Peyer's patch (tissue), 4 donors: ENCODE data around the gene FLT1. TPM values are rescaled to one million over a fixed set of nuclear protein-coding genes. Genes with fewer than 3 reads are reported as not detected.

Experiments
- DNase-seq, 3 donors: peaks; one replicate each; pipeline ENCODE4 v3.0.0-alpha.2; 2017 to 2019
- H3K27ac ChIP-seq, 4 donors: fragments of 200-600 bp; sonication (generic); one replicate each; pipeline ENCODE4 v1.5.1; 2016 to 2019
- H3K27me3 ChIP-seq, 2 donors: fragments of 200-600 bp; sonication (generic); one replicate each; pipeline ENCODE4 v1.5.1; 2019
- H3K36me3 ChIP-seq, 3 donors: fragments of 200-600 bp; sonication (generic); one replicate each; pipeline ENCODE4 v1.5.1; 2016 to 2019
- H3K4me1 ChIP-seq, 4 donors: fragments of 200-600 bp; sonication (generic); one replicate each; pipeline ENCODE4 v1.5.1; 2016 to 2019
- H3K4me3 ChIP-seq, 4 donors: fragments of 200-600 bp; sonication (generic); 1 replicate in 3 of 4; 2 replicates in 1 of 4; pipeline ENCODE4 v1.5.1; 2016 to 2019; ENCODE audit warnings: mild to moderate bottlenecking in 1 of 4
- H3K9me3 ChIP-seq, 4 donors: fragments of 200-600 bp; sonication (generic); one replicate each; pipeline ENCODE4 v1.5.1; 2016 to 2019; ENCODE audit warnings: mild to moderate bottlenecking in 1 of 4
- POLR2A ChIP-seq, 2 donors: fragments of 450-650 bp; IDR thresholded peaks; one replicate each; pipeline ENCODE4 v1.5.1; 2017; ENCODE audit warnings: antibody characterized with exemption in 2 of 2, mild to moderate bottlenecking in 2 of 2, moderate library complexity in 2 of 2
- total RNA-seq, 4 donors: library from RNA; depleted of rRNA; stranded (reverse); fragments of >200 nt; gene quantifications; one replicate each; pipeline ENCODE4 v1.1.0, GENCODE V29; 2016
- TF ChIP-seq, protein P1 (sequence below), 6 experiments: fragments of 450-650 bp in 4 of 6; fragments of 200-600 bp in 2 of 6; sonication (generic) in 1 of 6; IDR thresholded peaks; one replicate each; pipeline ENCODE4 v1.5.1; 2017 to 2019; ENCODE audit warnings: antibody characterized with exemption in 6 of 6, mild to moderate bottlenecking in 3 of 6, moderate library complexity in 1 of 6

FLT1 gene
- total RNA-seq, 4 donors from 2014 or later = 3.0 to 14.0 (median 3.9) TPM

DNA sequence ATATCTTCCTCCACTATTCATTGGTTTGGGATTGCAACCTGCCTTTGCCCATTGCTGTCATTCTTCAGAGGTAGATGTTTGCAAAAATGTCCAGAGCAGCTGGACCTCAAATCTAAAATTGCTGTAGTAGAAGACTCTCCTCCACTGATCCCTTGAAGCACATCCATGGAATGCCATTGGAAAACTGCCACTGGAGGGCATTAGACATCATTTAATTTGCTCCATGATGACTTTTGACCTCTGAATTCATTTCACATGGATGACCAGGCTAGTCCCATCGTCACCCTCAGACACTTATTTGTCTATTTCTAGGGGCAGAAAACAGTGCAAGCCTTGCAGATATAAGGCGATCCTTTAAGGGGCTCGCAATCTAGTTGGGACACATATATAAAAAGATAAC is 33.9 kb upstream of the FLT1 start:
- no peak for TF ChIP-seq POLR2A (IDR thresholded peaks at IDR 0.05)
- TF ChIP-seq, protein P1, sequence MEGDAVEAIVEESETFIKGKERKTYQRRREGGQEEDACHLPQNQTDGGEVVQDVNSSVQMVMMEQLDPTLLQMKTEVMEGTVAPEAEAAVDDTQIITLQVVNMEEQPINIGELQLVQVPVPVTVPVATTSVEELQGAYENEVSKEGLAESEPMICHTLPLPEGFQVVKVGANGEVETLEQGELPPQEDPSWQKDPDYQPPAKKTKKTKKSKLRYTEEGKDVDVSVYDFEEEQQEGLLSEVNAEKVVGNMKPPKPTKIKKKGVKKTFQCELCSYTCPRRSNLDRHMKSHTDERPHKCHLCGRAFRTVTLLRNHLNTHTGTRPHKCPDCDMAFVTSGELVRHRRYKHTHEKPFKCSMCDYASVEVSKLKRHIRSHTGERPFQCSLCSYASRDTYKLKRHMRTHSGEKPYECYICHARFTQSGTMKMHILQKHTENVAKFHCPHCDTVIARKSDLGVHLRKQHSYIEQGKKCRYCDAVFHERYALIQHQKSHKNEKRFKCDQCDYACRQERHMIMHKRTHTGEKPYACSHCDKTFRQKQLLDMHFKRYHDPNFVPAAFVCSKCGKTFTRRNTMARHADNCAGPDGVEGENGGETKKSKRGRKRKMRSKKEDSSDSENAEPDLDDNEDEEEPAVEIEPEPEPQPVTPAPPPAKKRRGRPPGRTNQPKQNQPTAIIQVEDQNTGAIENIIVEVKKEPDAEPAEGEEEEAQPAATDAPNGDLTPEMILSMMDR (IDR thresholded peaks at IDR 0.05) = peak in 3 of 6 experiments; percentile 64 to 75 (median 66)
- peaks cover 0 to 7% of the 10 kb centered on the region in 2 donors for H3K27me3 ChIP-seq
- H3K4me3 ChIP-seq = no peak overlapping the region
- no peaks in the 10 kb centered on the region for H3K36me3 ChIP-seq
- peak in 1 of 3 donors; percentile 67 for DNase-seq
- H3K4me1 ChIP-seq = peaks cover 0 to 24% (median 9%) of the 10 kb centered on the region in 4 donors
- H3K9me3 ChIP-seq = peaks cover 0 to 3% (median 0%) of the 10 kb centered on the region in 4 donors
- H3K27ac ChIP-seq = no peak overlapping the region

DNA sequence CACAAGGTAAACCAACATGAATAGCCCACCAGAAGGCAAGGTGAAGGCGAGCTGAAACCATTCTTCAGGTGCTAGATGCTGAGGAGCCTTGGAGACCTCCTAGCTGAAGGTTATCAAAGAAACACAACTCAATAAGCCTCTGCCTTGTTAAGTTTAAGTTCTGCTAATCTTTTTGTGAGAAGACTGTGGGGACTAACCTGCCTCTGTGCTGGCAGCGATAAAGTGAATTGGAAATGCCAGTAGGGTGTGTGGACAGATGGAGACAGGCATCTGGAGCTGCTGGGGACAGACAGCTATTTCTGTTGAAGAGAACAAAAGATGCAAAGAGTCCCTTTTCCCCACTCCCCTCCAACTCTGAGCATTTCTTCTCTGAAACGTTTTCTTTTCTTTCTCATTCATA is 33.5 kb upstream of the FLT1 start:
- TF ChIP-seq, protein P1 (IDR thresholded peaks at IDR 0.05) = no peak
- TF ChIP-seq POLR2A (IDR thresholded peaks at IDR 0.05) = no peak
- H3K36me3 ChIP-seq = no peaks in the 10 kb centered on the region

DNA sequence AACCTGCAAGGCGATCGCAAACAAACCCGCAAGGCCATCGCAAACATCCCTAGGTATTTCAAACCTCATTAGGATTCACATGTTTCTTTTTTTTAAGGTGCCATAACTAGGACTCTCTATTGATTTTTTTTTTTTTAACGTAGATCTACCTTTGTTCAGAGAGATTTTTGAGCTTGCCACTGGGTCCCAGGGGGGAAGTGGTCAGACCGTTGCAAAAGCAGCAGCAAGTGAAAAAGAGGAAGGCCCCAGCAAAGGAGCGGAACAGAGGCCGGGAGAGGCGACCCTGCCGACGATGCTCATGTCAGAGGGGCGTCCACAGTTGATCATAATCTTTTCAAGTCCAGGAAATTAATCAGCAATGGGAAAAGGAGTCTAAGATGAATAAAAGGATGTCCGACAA is 32.7 kb upstream of the FLT1 start:
- Histone ChIP-seq H3K4me1 (peaks cover 0 to 22% (median 9%) of the 10 kb centered on the region in 4 donors), H3K4me3 (no peak overlapping the region), H3K9me3 (peaks cover 0 to 3% (median 0%) of the 10 kb centered on the region in 4 donors), H3K27me3 (peaks cover 0 to 4% of the 10 kb centered on the region in 2 donors), H3K36me3 (no peaks in the 10 kb centered on the region), H3K27ac (no peak overlapping the region)
- DNase-seq = peak in 2 of 3 donors; percentile 51 to 65
- TF ChIP-seq POLR2A (IDR thresholded peaks at IDR 0.05) = no peak
- TF ChIP-seq, protein P1 (IDR thresholded peaks at IDR 0.05) = no peak

More for the DNA sequence above, 33.5 kb upstream of the FLT1 start:
- no peak for DNase-seq
- Histone ChIP-seq H3K4me1 (peaks cover 0 to 24% (median 9%) of the 10 kb centered on the region in 4 donors), H3K9me3 (peaks cover 0 to 3% (median 0%) of the 10 kb centered on the region in 4 donors), H3K4me3 (no peak overlapping the region), H3K27me3 (peaks cover 0 to 7% of the 10 kb centered on the region in 2 donors), H3K27ac (no peak overlapping the region)

DNA sequence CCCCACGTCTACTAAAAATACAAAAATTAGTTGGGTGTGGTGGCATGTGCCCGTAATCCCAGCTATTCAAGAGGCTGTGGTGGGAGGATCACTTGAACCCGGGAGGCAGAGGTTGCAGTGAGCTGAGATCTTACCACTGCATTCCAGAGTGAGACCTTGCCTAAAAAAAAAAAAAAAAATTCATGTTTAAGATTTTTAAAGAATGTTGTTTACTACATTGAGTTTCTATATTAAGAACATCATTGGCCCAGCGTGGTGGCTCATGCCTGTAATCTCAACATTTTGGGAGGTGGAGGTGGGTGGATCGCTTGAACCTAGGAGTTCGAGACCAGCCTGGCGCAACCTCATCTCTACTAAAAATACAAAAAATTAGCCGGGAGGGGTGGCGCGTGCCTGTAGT is 31.9 kb upstream of the FLT1 start:
- DNase-seq = no peak
- H3K27me3 ChIP-seq = no peaks in the 10 kb centered on the region
- TF ChIP-seq POLR2A (IDR thresholded peaks at IDR 0.05) = no peak
- TF ChIP-seq, protein P1 (IDR thresholded peaks at IDR 0.05) = no peak
- peaks cover 0 to 14% (median 5%) of the 10 kb centered on the region in 4 donors for H3K4me1 ChIP-seq
- H3K27ac ChIP-seq = no peak overlapping the region
- H3K9me3 ChIP-seq = no peaks in the 10 kb centered on the region
- H3K36me3 ChIP-seq = no peaks in the 10 kb centered on the region
- no peak overlapping the region for H3K4me3 ChIP-seq

DNA sequence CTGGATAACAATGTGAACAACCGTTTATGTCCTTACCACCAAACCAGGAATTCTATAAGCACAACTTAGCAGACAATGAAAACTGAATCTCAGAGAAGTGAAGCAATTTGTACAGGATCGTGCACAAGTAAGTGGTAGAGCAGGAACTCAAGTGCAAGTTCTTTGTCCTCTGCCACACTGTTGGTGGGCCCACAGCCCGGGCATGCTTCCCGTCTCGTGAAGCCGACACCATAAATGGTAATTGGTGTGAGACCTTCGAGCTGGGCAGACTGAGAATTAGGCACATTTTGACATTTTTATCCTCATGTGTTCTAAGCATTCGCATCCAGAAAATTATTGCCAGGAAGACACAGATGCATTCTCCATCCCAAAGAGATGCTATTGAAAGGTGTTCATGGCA is 27.9 kb upstream of the FLT1 start:
- no peak overlapping the region for H3K27ac ChIP-seq
- no peaks in the 10 kb centered on the region for H3K4me1 ChIP-seq
- H3K36me3 ChIP-seq = no peaks in the 10 kb centered on the region
- no peaks in the 10 kb centered on the region for H3K27me3 ChIP-seq
- no peak overlapping the region for H3K4me3 ChIP-seq
- DNase-seq = no peak
- TF ChIP-seq POLR2A (IDR thresholded peaks at IDR 0.05) = no peak
- TF ChIP-seq, protein P1 (IDR thresholded peaks at IDR 0.05) = no peak
- H3K9me3 ChIP-seq = no peaks in the 10 kb centered on the region

DNA sequence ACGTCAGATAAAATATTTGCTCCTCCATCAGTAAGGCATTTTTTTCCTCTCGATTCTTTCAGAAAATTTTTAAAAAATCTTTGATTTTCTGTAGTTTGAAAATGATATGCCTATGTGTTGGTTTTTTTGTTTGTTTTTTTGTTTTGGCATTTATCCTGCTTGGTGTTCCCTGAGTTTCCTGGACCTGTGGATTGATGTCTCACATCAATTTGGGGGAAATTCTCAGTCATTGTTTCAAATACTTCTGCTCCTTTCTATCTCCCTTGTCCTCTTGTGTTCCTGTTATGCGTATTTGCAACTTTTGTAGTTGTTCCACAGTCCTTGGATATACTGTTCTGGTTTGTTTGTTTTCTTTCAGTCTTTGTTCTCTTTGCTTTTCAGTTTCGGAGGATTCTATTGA is 18.8 kb upstream of the FLT1 start:
- Histone ChIP-seq H3K4me1 (no peaks in the 10 kb centered on the region), H3K27ac (no peak overlapping the region), H3K36me3 (no peaks in the 10 kb centered on the region), H3K9me3 (no peaks in the 10 kb centered on the region), H3K4me3 (no peak overlapping the region), H3K27me3 (no peaks in the 10 kb centered on the region)
- TF ChIP-seq POLR2A (IDR thresholded peaks at IDR 0.05) = no peak
- TF ChIP-seq, protein P1 (IDR thresholded peaks at IDR 0.05) = no peak
- no peak for DNase-seq
